ENCODE data around the gene ENTPD8. TPM values are rescaled to one million over a fixed set of nuclear protein-coding genes. Genes with fewer than 3 reads are reported as not detected.

ENTPD8 gene
- total RNA-seq, 2 experiments from 2014 or later, result not detected

GRCh38 chr9:137421838-137422603, 19.1 kb downstream of the ENTPD8 start:
- no peak for DNase-seq

GRCh38 chr9:137417161-137418021, 23.8 kb downstream of the ENTPD8 start:
- H3K4me3 ChIP-seq (ENCODE audit: low read length), result peak overlapping the region; percentile 34
- H3K4me1 Mint-ChIP-seq (ENCODE audit: low read depth), result peaks cover 15% of the 10 kb centered on the region
- H3K27me3 ChIP-seq (ENCODE audit: control insufficient read depth in 1 of 2, insufficient read depth in 2 of 2, low read length in 2 of 2), result no peaks in the 10 kb centered on the region
- intact Hi-C loops (cut with DNase I, micrococcal nuclease), result no loop called here
- H3K36me3 Mint-ChIP-seq (ENCODE audit: low read depth), result no peaks in the 10 kb centered on the region
- H3K4me1 ChIP-seq (ENCODE audit: insufficient read depth, low read length), result peaks cover 8% of the 10 kb centered on the region
- H3K27ac Mint-ChIP-seq, result no peak overlapping the region
- POLR2A ChIA-PET, result no interaction called here
- H3K9me3 ChIP-seq (ENCODE audit: control insufficient read depth in 1 of 2, insufficient read depth in 1 of 2, low read length in 2 of 2), result no peaks in the 10 kb centered on the region
- DNase-seq (peak in 2 of 14 experiments; percentile 10 to 14), ATAC-seq (ENCODE audit: poor library complexity) (no peak)
- H3K9me3 Mint-ChIP-seq, result no peaks in the 10 kb centered on the region
- H3K36me3 ChIP-seq (ENCODE audit: insufficient read depth, low read length), result no peaks in the 10 kb centered on the region
- H3K27me3 Mint-ChIP-seq, result no peaks in the 10 kb centered on the region
- peak overlapping the region; percentile 38 for H3K4me3 Mint-ChIP-seq
- no peak overlapping the region for H3K27ac ChIP-seq (ENCODE audit: low read depth in 1 of 2, low read length in 2 of 2)
- TF ChIP-seq CTCF (IDR thresholded peaks at IDR 0.05), result no peak
- CTCF ChIA-PET, result no interaction called here

More at GRCh38 chr9:137421838-137422603, 19.1 kb downstream of the ENTPD8 start:
- Mint-ChIP-seq H3K27ac (peak overlapping the region; percentile 69), H3K4me3 (peak overlapping the region; percentile 91), H3K4me1 (ENCODE audit: low read depth) (peaks cover 18% of the 10 kb centered on the region), H3K9me3 (no peaks in the 10 kb centered on the region), H3K27me3 (no peaks in the 10 kb centered on the region), H3K36me3 (ENCODE audit: low read depth) (no peaks in the 10 kb centered on the region)
- no peak overlapping the region for H3K27ac ChIP-seq (ENCODE audit: low read depth in 1 of 2, low read length in 2 of 2)
- no peaks in the 10 kb centered on the region for H3K27me3 ChIP-seq (ENCODE audit: control insufficient read depth in 1 of 2, insufficient read depth in 2 of 2, low read length in 2 of 2)
- peak overlapping the region; percentile 65 for H3K4me3 ChIP-seq (ENCODE audit: low read length)
- no peak for TF ChIP-seq CTCF (IDR thresholded peaks at IDR 0.05)
- ChIA-PET CTCF (interaction anchor here (1.0 to 2.3 kb wide), 2 partner anchors 23 to 130 kb away, joined by 3 to 12 read pairs; partner anchors contain the start of gene MRPL41), POLR2A (interaction anchor here (1.1 to 2.9 kb wide), 11 partner anchors 10 to 335 kb away, joined by 3 to 18 read pairs (median 7); partner anchors contain the start of genes MAN1B1, NELFB, NRARP and NSMF)
- no peak for ATAC-seq (ENCODE audit: poor library complexity)
- no peaks in the 10 kb centered on the region for H3K36me3 ChIP-seq (ENCODE audit: insufficient read depth, low read length)
- H3K4me1 ChIP-seq (ENCODE audit: insufficient read depth, low read length), result peaks cover 19% of the 10 kb centered on the region
- no peaks in the 10 kb centered on the region for H3K9me3 ChIP-seq (ENCODE audit: control insufficient read depth in 1 of 2, insufficient read depth in 1 of 2, low read length in 2 of 2)
- intact Hi-C loops (cut with DNase I, micrococcal nuclease), result loop anchor here (2.0 to 5.0 kb wide), 4 partner anchors 37 to 185 kb away; partner anchors contain the start of genes ARRDC1 (in 1 of the 2), DPH7 (in 1 of the 2) and NSMF (in 1 of the 2)

- no peaks in the 10 kb centered on the region for H3K27me3 ChIP-seq (ENCODE audit: control insufficient read depth in 1 of 2, insufficient read depth in 2 of 2, low read length in 2 of 2)
- intact Hi-C loops (cut with DNase I, micrococcal nuclease), result no loop called here
- H3K27ac ChIP-seq (ENCODE audit: low read depth in 1 of 2, low read length in 2 of 2), result no peak overlapping the region
- H3K36me3 Mint-ChIP-seq (ENCODE audit: low read depth), result no peaks in the 10 kb centered on the region
- CTCF ChIA-PET, result no interaction called here
- H3K4me1 ChIP-seq (ENCODE audit: insufficient read depth, low read length), result peaks cover 7% of the 10 kb centered on the region
- no peaks in the 10 kb centered on the region for H3K36me3 ChIP-seq (ENCODE audit: insufficient read depth, low read length)
- H3K4me1 Mint-ChIP-seq (ENCODE audit: low read depth), result peaks cover 8% of the 10 kb centered on the region
- ATAC-seq (ENCODE audit: poor library complexity) (no peak), DNase-seq (no peak)
- no peak overlapping the region for H3K4me3 Mint-ChIP-seq
- peak overlapping the region; percentile 34 for H3K4me3 ChIP-seq (ENCODE audit: low read length)
- TF ChIP-seq CTCF (IDR thresholded peaks at IDR 0.05), result no peak
- no peaks in the 10 kb centered on the region for H3K9me3 ChIP-seq (ENCODE audit: control insufficient read depth in 1 of 2, insufficient read depth in 1 of 2, low read length in 2 of 2)
- no peaks in the 10 kb centered on the region for H3K27me3 Mint-ChIP-seq
- H3K27ac Mint-ChIP-seq, result no peak overlapping the region
- POLR2A ChIA-PET, result no interaction called here
- H3K9me3 Mint-ChIP-seq, result no peaks in the 10 kb centered on the region
These were observed 24.5 kb downstream of the ENTPD8 start for GRCh38 chr9:137416563-137417151.

Measured in CD4-positive, alpha-beta T cell (primary cell).